Osteocyte (in vitro differentiated cells): Measurements from ENCODE around the gene SPATA31C2. TPM values are rescaled to one million over a fixed set of nuclear protein-coding genes. Genes with fewer than 3 reads are reported as not detected.

Experiments
- DNase-seq: peaks from one replicate; pipeline ENCODE4 v3.0.0; 2021; ENCODE audit warnings: mixed read lengths; ENCODE audit not compliant: unreplicated experiment; ENCODE audit errors: extremely low spot score
- H3K27ac Mint-ChIP-seq: one replicate; pipeline ENCODE4 v1.8.0; 2021; ENCODE audit warnings: mild to moderate bottlenecking, mixed read lengths; ENCODE audit not compliant: unreplicated experiment
- H3K27me3 Mint-ChIP-seq: one replicate; pipeline ENCODE4 v1.8.0; 2021; ENCODE audit warnings: mixed read lengths; ENCODE audit not compliant: unreplicated experiment
- H3K36me3 Mint-ChIP-seq: one replicate; pipeline ENCODE4 v1.8.0; 2021; ENCODE audit warnings: mixed read lengths; ENCODE audit not compliant: unreplicated experiment
- H3K4me1 Mint-ChIP-seq: one replicate; pipeline ENCODE4 v1.8.0; 2021; ENCODE audit warnings: mixed read lengths; ENCODE audit not compliant: unreplicated experiment
- H3K4me3 Mint-ChIP-seq: one replicate; pipeline ENCODE4 v1.8.0; 2021; ENCODE audit warnings: mild to moderate bottlenecking, moderate library complexity, mixed read lengths; ENCODE audit not compliant: unreplicated experiment
- H3K9me3 Mint-ChIP-seq: one replicate; pipeline ENCODE4 v1.8.0; 2021; ENCODE audit warnings: mixed read lengths; ENCODE audit not compliant: unreplicated experiment
- CTCF ChIP-seq: fragments of 200-600 bp; sonication (generic); IDR thresholded peaks from 2 replicates; pipeline ENCODE4 v1.5.0; 2021; ENCODE audit warnings: antibody characterized with exemption, mild to moderate bottlenecking, moderate library complexity
- total RNA-seq: library from RNA; stranded (reverse); gene quantifications from 2 replicates; pipeline ENCODE4 v1.2.1, GENCODE V29; 2021

Gene SPATA31C2
- total RNA-seq, 1 donor from 2014 or later: not detected

- H3K9me3 Mint-ChIP-seq: no peaks in the 10 kb centered on the region
- no peak for TF ChIP-seq CTCF
- H3K27ac Mint-ChIP-seq: no peak overlapping the region
- H3K36me3 Mint-ChIP-seq: no peaks in the 10 kb centered on the region
- no peaks in the 10 kb centered on the region for H3K27me3 Mint-ChIP-seq
- DNase-seq: no peak
- H3K4me1 Mint-ChIP-seq: no peaks in the 10 kb centered on the region
- H3K4me3 Mint-ChIP-seq: no peak overlapping the region
These were observed 45.4 kb downstream of the SPATA31C2 start for GRCh38 chr9:88092797-88093331.

GRCh38 chr9:88090151-88090581 is 48.1 kb downstream of the SPATA31C2 start:
- DNase-seq: no peak
- no peak for TF ChIP-seq CTCF
- Mint-ChIP-seq H3K27ac (no peak overlapping the region), H3K36me3 (no peaks in the 10 kb centered on the region), H3K4me1 (no peaks in the 10 kb centered on the region), H3K4me3 (no peak overlapping the region), H3K27me3 (no peaks in the 10 kb centered on the region), H3K9me3 (no peaks in the 10 kb centered on the region)

GRCh38 chr9:88087906-88088305 is 50.4 kb downstream of the SPATA31C2 start:
- no peak for TF ChIP-seq CTCF
- peaks cover 5% of the 10 kb centered on the region for H3K27me3 Mint-ChIP-seq
- peaks cover under 1% of the 10 kb centered on the region for H3K9me3 Mint-ChIP-seq
- no peaks in the 10 kb centered on the region for H3K36me3 Mint-ChIP-seq
- DNase-seq: no peak
- H3K4me3 Mint-ChIP-seq: no peak overlapping the region
- no peaks in the 10 kb centered on the region for H3K4me1 Mint-ChIP-seq
- no peak overlapping the region for H3K27ac Mint-ChIP-seq

- Mint-ChIP-seq H3K36me3 (no peaks in the 10 kb centered on the region), H3K27ac (no peak overlapping the region), H3K27me3 (peaks cover 5% of the 10 kb centered on the region), H3K4me1 (no peaks in the 10 kb centered on the region), H3K9me3 (peaks cover 6% of the 10 kb centered on the region), H3K4me3 (no peak overlapping the region)
- DNase-seq: no peak
- TF ChIP-seq CTCF: no peak
These were observed 52.8 kb downstream of the SPATA31C2 start for GRCh38 chr9:88085476-88085875.

- no peak for TF ChIP-seq CTCF
- no peak overlapping the region for H3K4me3 Mint-ChIP-seq
- H3K27me3 Mint-ChIP-seq: peaks cover 5% of the 10 kb centered on the region
- no peak overlapping the region for H3K27ac Mint-ChIP-seq
- H3K4me1 Mint-ChIP-seq: no peaks in the 10 kb centered on the region
- no peak for DNase-seq
- peaks cover 6% of the 10 kb centered on the region for H3K9me3 Mint-ChIP-seq
- no peaks in the 10 kb centered on the region for H3K36me3 Mint-ChIP-seq
These were observed 53.7 kb downstream of the SPATA31C2 start for GRCh38 chr9:88084357-88085183.
